HepG2 (cell line): Measurements from ENCODE around the gene PAPPA. TPM values are rescaled to one million over a fixed set of nuclear protein-coding genes. Genes with fewer than 3 reads are reported as not detected.

Source experiments
- ATAC-seq: fragments of 200-7000 bp; cut with Tn5 transposase; 3 replicates; pipeline ENCODE4 v1.9.1; 2020; ENCODE audit warnings: mild to moderate bottlenecking, moderate library complexity
- BruUV-seq: library from RNA; stranded (reverse); fragments of 400-500 nt; replicated peaks from 2 replicates; lab custom pipeline; 2021; lab: Mats Ljungman, UMichigan
- CTCF ChIA-PET: fragments of 300-600 bp; formaldehyde crosslinking; extraction: SDS; loops from one replicate; lab custom pipeline; 2021; ENCODE audit warnings: low total read pairs, inconsistent platforms, low intra/inter-chr PET ratio; lab: Yijun Ruan, JAX
- POLR2A ChIA-PET: fragments of 350-600 bp; sonication (Branson Sonifier 250); formaldehyde crosslinking; loops from one replicate; lab custom pipeline; 2020; ENCODE audit warnings: antibody characterized with exemption, inconsistent platforms; lab: Yijun Ruan, JAX
- DNase-seq: peaks from one replicate; pipeline ENCODE4 v3.0.0-alpha.2; 2015; ENCODE audit warnings: low spot score
- FAIRE-seq: peaks from 3 replicates; lab custom pipeline; 2011; peaks lifted over from hg19 to GRCh38; lab: Jason Lieb, UNC
- H2AFZ ChIP-seq: one replicate; pipeline ENCODE4 v1.6.1; 2011; ENCODE audit warnings: low read length, inconsistent platforms
- H3K27ac ChIP-seq: fragments of 300-600 bp; 3 replicates; pipeline ENCODE4 v1.8.0; 2011; ENCODE audit warnings: mixed run types, mild to moderate bottlenecking, mixed read lengths, low read length, inconsistent platforms; ENCODE audit not compliant: insufficient read depth; ENCODE audit errors: extremely low read length
- H3K27me3 ChIP-seq, 2 experiments: fragments of 200-600 bp in 1 of 2; 2 replicates in 1 of 2; 3 replicates in 1 of 2; pipeline versions ENCODE4 v1.6.0 to v1.8.0; 2011; ENCODE audit warnings: low read length in 2 of 2, mild to moderate bottlenecking in 2 of 2, moderate library complexity in 2 of 2, inconsistent platforms in 1 of 2; ENCODE audit not compliant: insufficient read depth in 2 of 2, control insufficient read depth in 1 of 2
- H3K36me3 ChIP-seq, 2 experiments: fragments of 200-600 bp in 1 of 2; replicated peaks in 1 of 2; 2 replicates in 1 of 2; 3 replicates in 1 of 2; pipeline versions ENCODE4 v1.5.1 to v1.8.0; 2011; ENCODE audit warnings: low read length in 2 of 2, inconsistent platforms in 1 of 2; ENCODE audit not compliant: insufficient read depth in 2 of 2, control insufficient read depth in 1 of 2
- H3K4me1 ChIP-seq: 2 replicates; pipeline ENCODE4 v1.5.1; 2012; ENCODE audit warnings: low read length, inconsistent platforms; ENCODE audit not compliant: insufficient read depth
- H3K4me2 ChIP-seq: 2 replicates; pipeline ENCODE4 v1.6.0; 2011; ENCODE audit warnings: low read depth, low read length, inconsistent platforms
- H3K4me3 ChIP-seq, 3 experiments: fragments of 200-600 bp in 1 of 3; sonication (generic), shearing (Covaris generic) in 1 of 3; replicated peaks in 1 of 3; 2 replicates each; pipeline ENCODE4 v1.5.1; 2011 to 2016; ENCODE audit warnings: low read length in 3 of 3, inconsistent platforms in 2 of 3, low read depth in 2 of 3, mild to moderate bottlenecking in 2 of 3, control low read depth in 1 of 3, mixed read lengths in 1 of 3; ENCODE audit not compliant: insufficient read depth in 1 of 3
- H3K79me2 ChIP-seq: one replicate; pipeline ENCODE4 v1.6.1; 2011; ENCODE audit warnings: low read length, inconsistent platforms; ENCODE audit not compliant: insufficient read depth
- H3K9ac ChIP-seq: 2 replicates; pipeline ENCODE4 v1.6.0; 2011; ENCODE audit warnings: mild to moderate bottlenecking, low read depth, low read length, inconsistent platforms; ENCODE audit not compliant: insufficient read depth
- H3K9me3 ChIP-seq: 2 replicates; pipeline ENCODE4 v1.5.1; 2012; ENCODE audit warnings: mild to moderate bottlenecking, low read length
- H4K20me1 ChIP-seq: 2 replicates; pipeline ENCODE4 v1.6.0; 2011; ENCODE audit warnings: inconsistent platforms, mild to moderate bottlenecking, low read length, moderate library complexity; ENCODE audit not compliant: insufficient read depth
- ARNT ChIP-seq: fragments of 450-650 bp; IDR thresholded peaks from 2 replicates; pipeline ENCODE4 v1.6.1; 2017
- ATM ChIP-seq: fragments of 450-650 bp; IDR thresholded peaks from 2 replicates; pipeline ENCODE4 v1.7.1; 2017; ENCODE audit warnings: mild to moderate bottlenecking, borderline replicate concordance
- PLRG1 ChIP-seq: fragments of 450-650 bp; conservative IDR thresholded peaks from 2 replicates; pipeline ENCODE4 v1.6.1; 2016
- PRDM4 ChIP-seq: sonication (generic); formaldehyde crosslinking; IDR thresholded peaks from 2 replicates; pipeline ENCODE4 v1.9.0; 2021; ENCODE audit warnings: missing genetic modification reagents, borderline replicate concordance
- SP5 ChIP-seq: IDR thresholded peaks from 2 replicates; pipeline ENCODE4 v1.6.1; 2016; ENCODE audit warnings: low read depth, borderline replicate concordance
- STAT6 ChIP-seq: sonication (generic); formaldehyde crosslinking; IDR thresholded peaks from 2 replicates; pipeline ENCODE4 v1.4.0; 2020; ENCODE audit warnings: missing genetic modification reagents, mild to moderate bottlenecking, borderline replicate concordance
- TOE1 ChIP-seq: sonication (generic); formaldehyde crosslinking; IDR thresholded peaks from 2 replicates; pipeline ENCODE4 v1.4.0; 2020; ENCODE audit warnings: mild to moderate bottlenecking, missing genetic modification reagents
- ZNF552 ChIP-seq: sonication (generic); formaldehyde crosslinking; IDR thresholded peaks from 2 replicates; pipeline ENCODE4 v1.9.0; 2022; ENCODE audit warnings: missing genetic modification reagents, mild to moderate bottlenecking, borderline replicate concordance
- ZNF883 ChIP-seq: sonication (generic); formaldehyde crosslinking; IDR thresholded peaks from 2 replicates; pipeline ENCODE4 v1.5.1; 2020; ENCODE audit warnings: mild to moderate bottlenecking, missing genetic modification reagents; ENCODE audit errors: not compliant biosample characterization
- ZSCAN30 ChIP-seq: sonication (generic); formaldehyde crosslinking; IDR thresholded peaks from 2 replicates; pipeline ENCODE4 v1.5.0; 2020; ENCODE audit warnings: mild to moderate bottlenecking, missing genetic modification reagents
- WGBS: methylation state at CpG from one replicate; pipeline ENCODE4 v1.1.6; 2017; ENCODE audit warnings: low lambda C conversion rate; 5-methylcytosine and 5-hydroxymethylcytosine counted together
- in situ Hi-C: cut with HindIII; loops from 2 replicates; pipeline ENCODE4 v1.10.0; 2017; ENCODE audit warnings: low pct_unique_long_range_greater_than_20kb; ENCODE audit not compliant: extremely low pct_ligation_motif_present
- intact Hi-C: fragments of 100-400 bp; cut with micrococcal nuclease; formaldehyde crosslinking; loops from one replicate; pipeline ENCODE4 v1.10.0; 2022; ENCODE audit not compliant: unreplicated experiment
- polyA plus RNA-seq, 8 experiments: library from polyadenylated mRNA; depleted of rRNA in 3 of 8; stranded (reverse) in 7 of 8; unstranded in 1 of 8; fragments of >200 nt; fragmentation: Illumina TruSeq in 4 of 8; extraction: Trizol in 4 of 8; gene quantifications; 2 replicates each; pipeline versions ENCODE4 v1.2.1 to v1.2.3, GENCODE V29; 2011 to 2016; ENCODE audit warnings: low read depth in 4 of 8, missing spikeins in 1 of 8, mixed read lengths in 1 of 8; ENCODE audit not compliant: insufficient read depth in 1 of 8
- total RNA-seq, 5 experiments: library from RNA; depleted of rRNA; stranded (reverse); fragments of >200 nt; fragmentation: Illumina TruSeq; extraction: Trizol; gene quantifications; 2 replicates each; pipeline ENCODE4 v1.2.3, GENCODE V29; 2016; ENCODE audit warnings: low read depth in 1 of 5
- TF ChIP-seq, protein P1 (sequence below): sonication (generic); formaldehyde crosslinking; IDR thresholded peaks from 2 replicates; pipeline ENCODE4 v1.5.0; 2020; ENCODE audit warnings: missing genetic modification reagents

Gene PAPPA
- total and polyA plus RNA-seq, 2 of the 13 experiments (the other 11 are each of a cell fraction or from before 2014, with no cell fraction given), result 0.09 to 0.11 TPM

- Histone ChIP-seq H2AFZ (no peak overlapping the region), H3K27me3 (no peaks in the 10 kb centered on the region), H3K4me2 (no peak overlapping the region), H3K4me3 (no peak overlapping the region), H3K4me1 (no peaks in the 10 kb centered on the region)
- FAIRE-seq, result no peak
- CTCF ChIA-PET, result no interaction called here
- TF ChIP-seq ZNF552, result no peak
- TF ChIP-seq, all 625 proteins: peak for 0
- DNase-seq (no peak), ATAC-seq (no peak)
- intact Hi-C loops (no loop called here), in situ Hi-C loops (no loop called here)
- no peaks in the 10 kb centered on the region for H4K20me1 ChIP-seq
- H3K9ac ChIP-seq, result no peak overlapping the region
- BruUV-seq, result no TSS peak
- no peaks in the 10 kb centered on the region for H3K79me2 ChIP-seq
- no peak overlapping the region for H3K27ac ChIP-seq
- WGBS, result 100% methylated on average over 1 of the region's 1 CpG
- no peaks in the 10 kb centered on the region for H3K36me3 ChIP-seq
- H3K9me3 ChIP-seq, result no peaks in the 10 kb centered on the region
- POLR2A ChIA-PET, result no interaction called here
These were observed 257.9 kb downstream of the PAPPA start for GRCh38 chr9:116411506-116411905.

DNA sequence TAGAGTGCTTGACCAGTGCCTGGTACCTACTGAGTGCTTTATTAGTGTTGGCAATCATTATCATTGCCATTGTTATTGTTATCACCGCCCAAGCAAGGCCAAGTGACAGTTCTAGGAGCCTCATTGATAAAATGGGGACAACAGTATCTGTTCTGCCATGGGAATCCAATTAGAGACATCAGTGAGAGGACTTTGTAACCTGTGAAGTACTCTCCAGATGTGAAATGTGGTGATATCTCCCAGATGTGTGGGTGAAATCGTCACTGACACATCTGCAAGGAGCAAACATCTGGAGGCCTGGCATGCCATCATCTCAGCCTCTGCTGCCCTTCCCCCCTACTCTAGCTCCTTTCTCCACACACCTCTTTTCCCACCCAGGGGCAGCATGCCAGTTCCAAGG, 260.8 kb downstream of the PAPPA start:
- intact Hi-C loops, result no loop called here
- WGBS, result 90% methylated on average over 2 of the region's 2 CpGs
- no peak for TF ChIP-seq TOE1 (CRISPR knock-in tag)
- no peak for TF ChIP-seq ARNT
- no peak for TF ChIP-seq PRDM4
- no peak for TF ChIP-seq ZSCAN30 (CRISPR knock-in tag)
- no peak for TF ChIP-seq PLRG1
- TF ChIP-seq, protein P1, sequence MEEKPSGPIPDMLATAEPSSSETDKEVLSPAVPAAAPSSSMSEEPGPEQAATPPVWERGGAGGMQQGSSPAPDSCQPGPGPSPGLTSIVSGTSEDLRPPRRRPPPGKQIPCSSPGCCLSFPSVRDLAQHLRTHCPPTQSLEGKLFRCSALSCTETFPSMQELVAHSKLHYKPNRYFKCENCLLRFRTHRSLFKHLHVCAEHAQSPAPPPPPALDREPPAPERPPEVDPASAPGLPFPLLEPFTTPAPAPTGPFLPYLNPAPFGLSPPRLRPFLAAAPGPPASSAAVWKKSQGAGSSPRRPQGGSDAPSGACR (CRISPR knock-in tag), result no peak
- no peak for TF ChIP-seq ATM
- no peak for TF ChIP-seq SP5
- TF ChIP-seq ZNF883 (CRISPR knock-in tag), result no peak
- TF ChIP-seq STAT6, result no peak

More for the DNA sequence above, 260.8 kb downstream of the PAPPA start:
- CTCF ChIA-PET, result no interaction called here
- H3K79me2 ChIP-seq, result no peaks in the 10 kb centered on the region
- H3K4me2 ChIP-seq, result no peak overlapping the region
- in situ Hi-C loops, result no loop called here
- POLR2A ChIA-PET, result no interaction called here
- ATAC-seq (no peak), FAIRE-seq (no peak), DNase-seq (no peak)
- no TSS peak for BruUV-seq
- no peaks in the 10 kb centered on the region; a peak in 1 of 5 replicates for H3K36me3 ChIP-seq
- no peak overlapping the region for H3K4me3 ChIP-seq
- no peaks in the 10 kb centered on the region for H3K4me1 ChIP-seq
- no peaks in the 10 kb centered on the region for H3K9me3 ChIP-seq
- no peak overlapping the region for H2AFZ ChIP-seq
- H4K20me1 ChIP-seq, result no peaks in the 10 kb centered on the region
- no peak overlapping the region for H3K27ac ChIP-seq
- H3K9ac ChIP-seq, result no peak overlapping the region
- H3K27me3 ChIP-seq, result no peaks in the 10 kb centered on the region
